ENCODE results near the gene SENP6. TPM values are rescaled to one million over a fixed set of nuclear protein-coding genes. Genes with fewer than 3 reads are reported as not detected.
"Not testable (repeated sequence)": the region's sequence is repeated elsewhere in the genome, so short reads cannot be mapped to it uniquely, and the experiment has no call there.

The SENP6 gene
- total and polyA plus RNA-seq, 2 experiments from 2014 or later, result 56.4 to 104 TPM

- H3K27ac ChIP-seq, result no peak overlapping the region
- DNase-seq (ENCODE audit: low read depth in 1 of 2, low spot score in 1 of 2), result no peak
- H3K4me3 ChIP-seq, result no peak overlapping the region
- H3K4me1 ChIP-seq (ENCODE audit: low read depth), result peaks cover 9% of the 10 kb centered on the region
- no peaks in the 10 kb centered on the region for H3K27me3 ChIP-seq
- no peaks in the 10 kb centered on the region for H3K36me3 ChIP-seq
- H3K9me3 ChIP-seq (ENCODE audit: low read depth), result no peaks in the 10 kb centered on the region
- TF ChIP-seq CTCF (IDR thresholded peaks at IDR 0.05; ENCODE audit: low read depth, low read length), result no peak
Observed at GRCh38 chr6:75588948-75589347, 12.7 kb upstream of the SENP6 start.

DNA sequence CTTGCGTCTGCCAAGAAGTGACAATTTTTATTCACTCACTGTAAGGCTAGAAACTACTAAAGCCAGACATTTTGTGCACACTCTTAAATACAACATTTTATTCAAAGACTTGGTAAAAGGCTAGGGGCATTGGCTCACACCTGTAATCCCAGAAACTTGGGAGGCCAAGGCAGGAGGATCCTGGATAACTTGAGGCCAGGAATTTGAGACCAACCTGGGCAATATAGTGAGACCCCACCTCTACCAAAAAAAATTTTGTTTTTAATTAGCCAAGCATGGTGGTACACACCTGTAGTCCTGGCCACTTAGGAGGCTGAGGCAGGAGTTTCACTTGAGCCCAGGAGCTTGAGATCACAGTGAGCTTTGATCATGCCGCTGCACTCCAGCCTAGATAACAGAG, 11.3 kb upstream of the SENP6 start:
- no peak for DNase-seq (ENCODE audit: low read depth in 1 of 2, low spot score in 1 of 2)
- Histone ChIP-seq H3K27me3 (no peaks in the 10 kb centered on the region), H3K9me3 (ENCODE audit: low read depth) (no peaks in the 10 kb centered on the region), H3K36me3 (no peaks in the 10 kb centered on the region), H3K27ac (no peak overlapping the region), H3K4me1 (ENCODE audit: low read depth) (peaks cover 9% of the 10 kb centered on the region), H3K4me3 (no peak overlapping the region)
- no peak for TF ChIP-seq CTCF (IDR thresholded peaks at IDR 0.05; ENCODE audit: low read depth, low read length)

DNA sequence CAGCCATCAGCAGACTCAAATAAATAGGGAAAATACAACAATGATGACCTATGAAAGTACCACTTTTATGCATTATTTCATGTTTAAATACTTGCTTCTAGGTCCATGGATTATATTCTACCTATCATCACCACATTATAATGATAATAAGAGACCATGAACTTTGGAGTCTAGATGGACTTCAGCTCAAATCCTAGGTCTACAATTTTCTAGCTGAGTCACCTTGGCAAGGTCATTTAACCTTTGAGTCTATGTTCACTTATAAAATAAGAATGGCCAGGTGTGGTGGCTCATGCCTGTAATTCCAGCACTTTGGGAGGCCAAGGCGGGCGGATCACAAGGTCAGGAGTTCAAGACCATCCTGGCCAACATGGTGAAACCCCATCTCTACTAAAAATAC, 5.3 kb upstream of the SENP6 start:
- DNase-seq (ENCODE audit: low read depth in 1 of 2, low spot score in 1 of 2); H3K27ac ChIP-seq; H3K4me3 ChIP-seq; H3K9me3 ChIP-seq (ENCODE audit: low read depth); H3K27me3 ChIP-seq; H3K36me3 ChIP-seq: not testable (repeated sequence)
- H3K4me1 ChIP-seq (ENCODE audit: low read depth), result peaks cover 15% of the 10 kb centered on the region

GRCh38 chr6:75600768-75601167, 912 bp upstream of the SENP6 start:
- Histone ChIP-seq H3K9me3 (ENCODE audit: low read depth) (no peaks in the 10 kb centered on the region), H3K4me1 (ENCODE audit: low read depth) (peaks cover 6% of the 10 kb centered on the region), H3K27me3 (no peaks in the 10 kb centered on the region), H3K4me3 (peak overlapping the region; percentile 98), H3K36me3 (peaks cover 3% of the 10 kb centered on the region), H3K27ac (peak overlapping the region; percentile 100)
- no peak for DNase-seq (ENCODE audit: low read depth in 1 of 2, low spot score in 1 of 2)
- TF ChIP-seq CTCF (IDR thresholded peaks at IDR 0.05; ENCODE audit: low read depth, low read length), result no peak

DNA sequence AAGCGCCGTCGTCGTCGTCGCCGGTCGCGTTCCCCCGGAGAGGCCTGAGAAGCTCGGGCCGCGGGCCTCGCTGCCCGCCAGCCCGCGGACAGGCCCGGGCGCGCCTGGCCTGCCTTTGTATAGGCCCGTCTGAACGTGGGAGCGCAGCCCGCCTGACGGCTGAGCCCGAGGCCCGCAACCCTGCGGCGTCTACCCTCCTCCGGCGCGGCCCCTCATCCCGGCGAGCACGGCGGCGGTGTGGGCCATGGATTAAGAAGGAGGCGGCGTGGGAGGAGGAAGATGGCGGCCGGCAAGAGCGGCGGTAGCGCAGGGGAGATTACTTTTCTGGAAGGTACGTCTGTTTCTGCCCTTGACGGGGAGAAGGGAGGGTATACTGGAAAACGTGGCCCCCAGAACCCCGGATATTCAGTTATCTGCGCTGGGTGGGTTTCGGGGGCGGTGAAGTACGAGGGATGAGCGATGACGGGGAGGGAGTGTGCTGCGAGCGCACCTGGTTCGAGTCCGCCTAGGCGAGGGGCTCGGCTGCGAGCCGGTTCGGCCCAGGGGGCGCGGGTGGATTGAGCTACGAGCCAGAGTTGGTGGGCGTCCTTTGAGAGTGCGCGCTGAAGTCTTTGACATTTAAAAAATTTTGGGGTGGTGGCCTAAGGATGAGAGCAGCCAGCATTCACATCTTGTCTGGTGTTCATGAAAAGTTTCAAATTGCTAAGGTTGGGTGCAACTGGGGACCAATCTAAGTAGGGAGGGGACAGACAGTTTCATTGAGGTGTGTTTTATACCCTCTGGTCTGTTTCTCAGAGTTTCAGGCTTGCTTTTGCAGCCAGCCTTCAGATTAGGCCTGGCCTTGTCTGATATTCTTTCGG, 796 bp downstream of the SENP6 start:
- H3K27ac ChIP-seq, result peak overlapping the region; percentile 100
- H3K4me1 ChIP-seq (ENCODE audit: low read depth), result peaks cover 6% of the 10 kb centered on the region
- TF ChIP-seq CTCF (IDR thresholded peaks at IDR 0.05; ENCODE audit: low read depth, low read length), result no peak
- H3K4me3 ChIP-seq, result peak overlapping the region; percentile 98
- no peaks in the 10 kb centered on the region for H3K27me3 ChIP-seq
- H3K36me3 ChIP-seq, result peaks cover 3% of the 10 kb centered on the region
- peak; percentile 62 to 70 for DNase-seq (ENCODE audit: low read depth in 1 of 2, low spot score in 1 of 2)
- no peaks in the 10 kb centered on the region for H3K9me3 ChIP-seq (ENCODE audit: low read depth)

- no peak for TF ChIP-seq CTCF (IDR thresholded peaks at IDR 0.05; ENCODE audit: low read depth, low read length)
Observed at GRCh38 chr6:75603106-75603420, 1.4 kb downstream of the SENP6 start.

More at GRCh38 chr6:75603106-75603420, 1.4 kb downstream of the SENP6 start:
- Histone ChIP-seq H3K27me3 (no peaks in the 10 kb centered on the region), H3K4me1 (ENCODE audit: low read depth) (peaks cover 6% of the 10 kb centered on the region), H3K4me3 (peak overlapping the region; percentile 98), H3K36me3 (peaks cover 3% of the 10 kb centered on the region), H3K27ac (peak overlapping the region; percentile 100), H3K9me3 (ENCODE audit: low read depth) (no peaks in the 10 kb centered on the region)
- DNase-seq (ENCODE audit: low read depth in 1 of 2, low spot score in 1 of 2), result no peak
